CD4-positive, alpha-beta memory T cell (primary cell): ENCODE measurements around the gene GPATCH2L. TPM values are rescaled to one million over a fixed set of nuclear protein-coding genes. Genes with fewer than 3 reads are reported as not detected.

ENCODE experiments used
- CTCF ChIA-PET: fragments of 350-600 bp; sonication (Branson Sonifier 250); formaldehyde crosslinking; loops from one replicate; lab custom pipeline; 2021; ENCODE audit warnings: inconsistent platforms; ENCODE audit not compliant: partially characterized antibody; lab: Charles Lee
- POLR2A ChIA-PET: fragments of 350-600 bp; sonication (Branson Sonifier 250); formaldehyde crosslinking; loops from one replicate; lab custom pipeline; 2021; ENCODE audit not compliant: partially characterized antibody; lab: Charles Lee
- DNase-seq, 5 donors: peaks; one replicate each; pipeline versions ENCODE4 v3.0.0 to v3.0.0-alpha.2; 2020 to 2022; ENCODE audit warnings: mixed read lengths in 1 of 5
- H3K27ac ChIP-seq: one replicate; pipeline ENCODE4 v1.7.0; 2013; ENCODE audit warnings: low read depth, low read length
- H3K27me3 ChIP-seq: 2 replicates; pipeline ENCODE4 v1.7.0; 2013; ENCODE audit warnings: mild to moderate bottlenecking, low read length, moderate library complexity; ENCODE audit not compliant: insufficient read depth
- H3K36me3 ChIP-seq: 2 replicates; pipeline ENCODE4 v1.7.0; 2013; ENCODE audit warnings: mild to moderate bottlenecking, low read length, moderate library complexity; ENCODE audit not compliant: insufficient read depth
- H3K4me1 ChIP-seq: 2 replicates; pipeline ENCODE4 v1.7.0; 2013; ENCODE audit warnings: mild to moderate bottlenecking, low read length, moderate library complexity; ENCODE audit not compliant: insufficient read depth
- H3K4me3 ChIP-seq, 2 donors: one replicate each; pipeline ENCODE4 v1.7.0; 2013; ENCODE audit warnings: low read length in 2 of 2, mild to moderate bottlenecking in 1 of 2
- H3K9me3 ChIP-seq, 2 donors: one replicate each; pipeline ENCODE4 v1.7.0; 2013; ENCODE audit warnings: low read length in 2 of 2, control low read depth in 1 of 2; ENCODE audit not compliant: control insufficient read depth in 1 of 2
- H3K27ac Mint-ChIP-seq, 7 donors: one replicate each; pipeline ENCODE4 v1.8.0; 2020 to 2021; ENCODE audit warnings: mixed read lengths in 7 of 7, mild to moderate bottlenecking in 6 of 7, inconsistent platforms in 3 of 7, moderate library complexity in 3 of 7
- H3K27me3 Mint-ChIP-seq, 2 donors: one replicate each; pipeline ENCODE4 v1.8.0; 2020 to 2021; ENCODE audit warnings: mixed read lengths in 2 of 2
- H3K36me3 Mint-ChIP-seq, 2 donors: one replicate each; pipeline ENCODE4 v1.8.0; 2020 to 2021; ENCODE audit warnings: mixed read lengths in 2 of 2, inconsistent platforms in 1 of 2, mild to moderate bottlenecking in 1 of 2
- H3K4me1 Mint-ChIP-seq, 4 donors: one replicate each; pipeline ENCODE4 v1.8.0; 2020 to 2021; ENCODE audit warnings: mixed read lengths in 4 of 4, mild to moderate bottlenecking in 1 of 4
- H3K4me3 Mint-ChIP-seq, 8 donors: one replicate each; pipeline ENCODE4 v1.8.0; 2020 to 2021; ENCODE audit warnings: mixed read lengths in 8 of 8, mild to moderate bottlenecking in 7 of 8, moderate library complexity in 6 of 8, inconsistent platforms in 3 of 8
- H3K9me3 Mint-ChIP-seq, 8 donors: one replicate each; pipeline ENCODE4 v1.8.0; 2020 to 2021; ENCODE audit warnings: mixed read lengths in 8 of 8, mild to moderate bottlenecking in 5 of 8, inconsistent platforms in 3 of 8, moderate library complexity in 1 of 8
- intact Hi-C: fragments of 100-400 bp; cut with micrococcal nuclease; formaldehyde crosslinking; loops from one replicate; pipeline ENCODE4 v1.15.1; 2023
- polyA plus RNA-seq, 2 donors: library from polyadenylated mRNA; unstranded; fragments of 300-500 nt; fragmentation: Illumina TruSeq; gene quantifications; one replicate each; pipeline ENCODE4 v1.2.3, GENCODE V29; 2021
- total RNA-seq, 2 experiments: library from RNA; stranded (reverse); gene quantifications; one replicate each; pipeline ENCODE4 v1.2.3, GENCODE V29; 2021

The GPATCH2L gene
- total and polyA plus RNA-seq, 4 experiments from 2014 or later = 7.9 to 70.1 (median 40.4) TPM

GRCh38 chr14:76257842-76258397 lies 106.2 kb downstream of the GPATCH2L start:
- CTCF ChIA-PET = no interaction called here
- Mint-ChIP-seq H3K36me3 (peaks cover 0 to 6% of the 10 kb centered on the region in 2 donors), H3K4me3 (no peak overlapping the region), H3K9me3 (no peaks in the 10 kb centered on the region), H3K27me3 (peaks cover 3 to 15% of the 10 kb centered on the region in 2 donors), H3K4me1 (no peaks in the 10 kb centered on the region), H3K27ac (no peak overlapping the region)
- intact Hi-C loops = no loop called here
- Histone ChIP-seq H3K27me3 (no peaks in the 10 kb centered on the region), H3K36me3 (no peaks in the 10 kb centered on the region), H3K27ac (no peak overlapping the region), H3K4me1 (no peaks in the 10 kb centered on the region), H3K4me3 (no peak overlapping the region), H3K9me3 (no peaks in the 10 kb centered on the region)
- POLR2A ChIA-PET = no interaction called here
- no peak for DNase-seq

GRCh38 chr14:76259029-76259735 lies 107.5 kb downstream of the GPATCH2L start:
- Histone ChIP-seq H3K4me3 (no peak overlapping the region), H3K27ac (no peak overlapping the region), H3K36me3 (no peaks in the 10 kb centered on the region), H3K27me3 (no peaks in the 10 kb centered on the region), H3K9me3 (no peaks in the 10 kb centered on the region), H3K4me1 (no peaks in the 10 kb centered on the region)
- CTCF ChIA-PET = no interaction called here
- peaks cover 0 to 3% (median 0%) of the 10 kb centered on the region in 8 donors for H3K9me3 Mint-ChIP-seq
- intact Hi-C loops = no loop called here
- no peaks in the 10 kb centered on the region for H3K4me1 Mint-ChIP-seq
- no peak overlapping the region for H3K27ac Mint-ChIP-seq
- H3K36me3 Mint-ChIP-seq = peaks cover 0 to 12% of the 10 kb centered on the region in 2 donors
- peaks cover 7 to 21% of the 10 kb centered on the region in 2 donors for H3K27me3 Mint-ChIP-seq
- POLR2A ChIA-PET = no interaction called here
- no peak overlapping the region for H3K4me3 Mint-ChIP-seq
- no peak for DNase-seq

- intact Hi-C loops = no loop called here
Measured at GRCh38 chr14:76260749-76261148, 109.0 kb downstream of the GPATCH2L start.

GRCh38 chr14:76261371-76261811 lies 109.7 kb downstream of the GPATCH2L start:
- peaks cover 0 to 3% (median 0%) of the 10 kb centered on the region in 8 donors for H3K9me3 Mint-ChIP-seq
- no peak overlapping the region for H3K4me3 Mint-ChIP-seq
- POLR2A ChIA-PET = no interaction called here

More at GRCh38 chr14:76260749-76261148, 109.0 kb downstream of the GPATCH2L start:
- Histone ChIP-seq H3K27ac (no peak overlapping the region), H3K9me3 (no peaks in the 10 kb centered on the region), H3K36me3 (no peaks in the 10 kb centered on the region), H3K4me1 (no peaks in the 10 kb centered on the region), H3K4me3 (no peak overlapping the region), H3K27me3 (no peaks in the 10 kb centered on the region)
- Mint-ChIP-seq H3K36me3 (peaks cover 0 to 20% of the 10 kb centered on the region in 2 donors), H3K4me3 (no peak overlapping the region), H3K27me3 (peaks cover 18 to 30% of the 10 kb centered on the region in 2 donors), H3K4me1 (no peaks in the 10 kb centered on the region), H3K27ac (no peak overlapping the region), H3K9me3 (peaks cover 0 to 3% (median 0%) of the 10 kb centered on the region in 8 donors)
- ChIA-PET POLR2A (no interaction called here), CTCF (no interaction called here)
- no peak for DNase-seq

GRCh38 chr14:76262641-76263040 lies 110.9 kb downstream of the GPATCH2L start:
- Mint-ChIP-seq H3K27ac (no peak overlapping the region), H3K27me3 (peaks cover 20 to 27% of the 10 kb centered on the region in 2 donors), H3K4me3 (no peak overlapping the region), H3K4me1 (peaks cover 0 to 4% (median 1%) of the 10 kb centered on the region in 4 donors), H3K9me3 (peaks cover 0 to 5% (median 0%) of the 10 kb centered on the region in 8 donors), H3K36me3 (peaks cover 0 to 20% of the 10 kb centered on the region in 2 donors)
- Histone ChIP-seq H3K27ac (no peak overlapping the region), H3K4me3 (no peak overlapping the region), H3K27me3 (no peaks in the 10 kb centered on the region), H3K9me3 (no peaks in the 10 kb centered on the region), H3K36me3 (no peaks in the 10 kb centered on the region), H3K4me1 (peaks cover 4% of the 10 kb centered on the region)
- ChIA-PET CTCF (no interaction called here), POLR2A (no interaction called here)
- intact Hi-C loops = no loop called here
- no peak for DNase-seq

More at GRCh38 chr14:76261371-76261811, 109.7 kb downstream of the GPATCH2L start:
- DNase-seq = no peak
- H3K27ac Mint-ChIP-seq = no peak overlapping the region
- H3K4me3 ChIP-seq = no peak overlapping the region
- H3K4me1 Mint-ChIP-seq = no peaks in the 10 kb centered on the region
- H3K9me3 ChIP-seq = no peaks in the 10 kb centered on the region
- H3K36me3 Mint-ChIP-seq = peaks cover 0 to 20% of the 10 kb centered on the region in 2 donors
- peaks cover 23 to 34% of the 10 kb centered on the region in 2 donors for H3K27me3 Mint-ChIP-seq
- intact Hi-C loops = no loop called here
- H3K36me3 ChIP-seq = no peaks in the 10 kb centered on the region
- H3K27me3 ChIP-seq = no peaks in the 10 kb centered on the region
- no peaks in the 10 kb centered on the region for H3K4me1 ChIP-seq
- CTCF ChIA-PET = no interaction called here
- no peak overlapping the region for H3K27ac ChIP-seq

Other genes starting within 250 kb of the GPATCH2L start
- 1 to 10 TPM; 6.4 to 7.2 TPM for gene TGFB3, start 169.9 kb upstream of the GPATCH2L start, total RNA-seq
- under 1 TPM in 1 of 2 donors, not detected in 1; 0.29 TPM for gene TGFB3, start 169.9 kb upstream of the GPATCH2L start, polyA plus RNA-seq
- 10 to 100 TPM; 11.6 to 13.4 TPM for gene IFT43, start 166.2 kb upstream of the GPATCH2L start, total RNA-seq
- gene IFT43, start 166.2 kb upstream of the GPATCH2L start, polyA plus RNA-seq = 10 to 100 TPM; 10.5 to 30.7 TPM
- under 1 TPM in 1 of 2 experiments, not detected in 1; 0.09 TPM for gene ESRRB, start 224.2 kb downstream of the GPATCH2L start, total RNA-seq
- not detected for gene ESRRB, start 224.2 kb downstream of the GPATCH2L start, polyA plus RNA-seq